Bronchial epithelial cell (primary cell): ENCODE measurements around the gene SMIM22. TPM values are rescaled to one million over a fixed set of nuclear protein-coding genes. Genes with fewer than 3 reads are reported as not detected.

ENCODE experiments used
- DNase-seq: peaks from one replicate; pipeline ENCODE4 v3.0.0-alpha.2; 2010; ENCODE audit warnings: low read depth
- FAIRE-seq: peaks from 2 replicates; lab custom pipeline; 2011; peaks lifted over from hg19 to GRCh38; lab: Jason Lieb, UNC
- H3K27me3 ChIP-seq: 2 replicates; pipeline ENCODE4 v1.5.1; 2011; ENCODE audit warnings: low read length; ENCODE audit not compliant: control insufficient read depth, insufficient read depth
- H3K36me3 ChIP-seq: 2 replicates; pipeline ENCODE4 v1.5.1; 2011; ENCODE audit warnings: low read length; ENCODE audit not compliant: control insufficient read depth, insufficient read depth
- H3K4me3 ChIP-seq: 2 replicates; pipeline ENCODE4 v1.5.1; 2011; ENCODE audit warnings: mild to moderate bottlenecking, low read depth, low read length, control low read depth
- CTCF ChIP-seq: IDR thresholded peaks from 2 replicates; pipeline ENCODE4 v1.5.1; 2011; ENCODE audit warnings: mild to moderate bottlenecking, moderate library complexity, low read length, control low read depth, inconsistent platforms; ENCODE audit not compliant: insufficient read depth, severe bottlenecking
- total RNA-seq: library from RNA; depleted of rRNA; stranded (reverse); fragments of >200 nt; gene quantifications from 2 replicates; pipeline ENCODE4 v1.2.1, GENCODE V29; 2014

The SMIM22 gene
- total RNA-seq, 1 donor from 2014 or later = 0.79 TPM

GRCh38 chr16:4787627-4788482 lies 7.3 kb upstream of the SMIM22 start, which contains the start of gene SEPTIN12:
TSS of gene SEPTIN12 (minus strand) at chr16:4788345. CDS start at chr16:4787645, 700 bp downstream.
- DNase-seq = no peak
- no peaks in the 10 kb centered on the region for H3K36me3 ChIP-seq
- no peaks in the 10 kb centered on the region for H3K27me3 ChIP-seq
- TF ChIP-seq CTCF = no peak
- no peak within 1 kb of the TSS for H3K4me3 ChIP-seq
- FAIRE-seq = no peak

GRCh38 chr16:4788489-4788889 lies 6.7 kb upstream of the SMIM22 start:
- H3K36me3 ChIP-seq = no peaks in the 10 kb centered on the region
- TF ChIP-seq CTCF = no peak
- DNase-seq = no peak
- no peak for FAIRE-seq
- no peaks in the 10 kb centered on the region for H3K27me3 ChIP-seq
- no peak overlapping the region for H3K4me3 ChIP-seq

GRCh38 chr16:4788910-4789309 lies 6.3 kb upstream of the SMIM22 start:
- FAIRE-seq (no peak), DNase-seq (no peak)
- Histone ChIP-seq H3K36me3 (no peaks in the 10 kb centered on the region), H3K4me3 (no peak overlapping the region), H3K27me3 (no peaks in the 10 kb centered on the region)
- TF ChIP-seq CTCF = no peak

GRCh38 chr16:4790261-4790660 lies 4.9 kb upstream of the SMIM22 start:
- TF ChIP-seq CTCF = no peak
- no peak overlapping the region for H3K4me3 ChIP-seq
- no peaks in the 10 kb centered on the region for H3K27me3 ChIP-seq
- DNase-seq (no peak), FAIRE-seq (no peak)
- no peaks in the 10 kb centered on the region for H3K36me3 ChIP-seq

GRCh38 chr16:4790871-4791270 lies 4.3 kb upstream of the SMIM22 start:
- FAIRE-seq (no peak), DNase-seq (no peak)
- Histone ChIP-seq H3K4me3 (no peak overlapping the region), H3K36me3 (no peaks in the 10 kb centered on the region), H3K27me3 (no peaks in the 10 kb centered on the region)
- TF ChIP-seq CTCF = no peak

GRCh38 chr16:4792951-4793513 lies 2.1 kb upstream of the SMIM22 start:
- TF ChIP-seq CTCF = no peak
- no peak for DNase-seq
- Histone ChIP-seq H3K4me3 (no peak overlapping the region), H3K27me3 (no peaks in the 10 kb centered on the region), H3K36me3 (peaks cover 9% of the 10 kb centered on the region)
- FAIRE-seq = no peak
